HepG2 (cell line): ENCODE results near the gene RAP1A. TPM values are rescaled to one million over a fixed set of nuclear protein-coding genes. Genes with fewer than 3 reads are reported as not detected.

Source experiments
- ATAC-seq: fragments of 200-7000 bp; cut with Tn5 transposase; 3 replicates; pipeline ENCODE4 v1.9.1; 2020; ENCODE audit warnings: mild to moderate bottlenecking, moderate library complexity
- BruUV-seq: library from RNA; stranded (reverse); fragments of 400-500 nt; replicated peaks from 2 replicates; lab custom pipeline; 2021; lab: Mats Ljungman, UMichigan
- CTCF ChIA-PET: fragments of 300-600 bp; formaldehyde crosslinking; extraction: SDS; loops from one replicate; lab custom pipeline; 2021; ENCODE audit warnings: low total read pairs, inconsistent platforms, low intra/inter-chr PET ratio; lab: Yijun Ruan, JAX
- POLR2A ChIA-PET: fragments of 350-600 bp; sonication (Branson Sonifier 250); formaldehyde crosslinking; loops from one replicate; lab custom pipeline; 2020; ENCODE audit warnings: antibody characterized with exemption, inconsistent platforms; lab: Yijun Ruan, JAX
- DNase-seq: peaks from one replicate; pipeline ENCODE4 v3.0.0-alpha.2; 2015; ENCODE audit warnings: low spot score
- FAIRE-seq: peaks from 3 replicates; lab custom pipeline; 2011; peaks lifted over from hg19 to GRCh38; lab: Jason Lieb, UNC
- H2AFZ ChIP-seq: one replicate; pipeline ENCODE4 v1.6.1; 2011; ENCODE audit warnings: low read length, inconsistent platforms
- H3K27ac ChIP-seq: fragments of 300-600 bp; 3 replicates; pipeline ENCODE4 v1.8.0; 2011; ENCODE audit warnings: mixed run types, mild to moderate bottlenecking, mixed read lengths, low read length, inconsistent platforms; ENCODE audit not compliant: insufficient read depth; ENCODE audit errors: extremely low read length
- H3K27me3 ChIP-seq, 2 experiments: fragments of 200-600 bp in 1 of 2; 2 replicates in 1 of 2; 3 replicates in 1 of 2; pipeline versions ENCODE4 v1.6.0 to v1.8.0; 2011; ENCODE audit warnings: low read length in 2 of 2, mild to moderate bottlenecking in 2 of 2, moderate library complexity in 2 of 2, inconsistent platforms in 1 of 2; ENCODE audit not compliant: insufficient read depth in 2 of 2, control insufficient read depth in 1 of 2
- H3K36me3 ChIP-seq, 2 experiments: fragments of 200-600 bp in 1 of 2; replicated peaks in 1 of 2; 2 replicates in 1 of 2; 3 replicates in 1 of 2; pipeline versions ENCODE4 v1.5.1 to v1.8.0; 2011; ENCODE audit warnings: low read length in 2 of 2, inconsistent platforms in 1 of 2; ENCODE audit not compliant: insufficient read depth in 2 of 2, control insufficient read depth in 1 of 2
- H3K4me1 ChIP-seq: 2 replicates; pipeline ENCODE4 v1.5.1; 2012; ENCODE audit warnings: low read length, inconsistent platforms; ENCODE audit not compliant: insufficient read depth
- H3K4me2 ChIP-seq: 2 replicates; pipeline ENCODE4 v1.6.0; 2011; ENCODE audit warnings: low read depth, low read length, inconsistent platforms
- H3K4me3 ChIP-seq, 3 experiments: fragments of 200-600 bp in 1 of 3; sonication (generic), shearing (Covaris generic) in 1 of 3; replicated peaks in 1 of 3; 2 replicates each; pipeline ENCODE4 v1.5.1; 2011 to 2016; ENCODE audit warnings: low read length in 3 of 3, inconsistent platforms in 2 of 3, low read depth in 2 of 3, mild to moderate bottlenecking in 2 of 3, control low read depth in 1 of 3, mixed read lengths in 1 of 3; ENCODE audit not compliant: insufficient read depth in 1 of 3
- H3K79me2 ChIP-seq: one replicate; pipeline ENCODE4 v1.6.1; 2011; ENCODE audit warnings: low read length, inconsistent platforms; ENCODE audit not compliant: insufficient read depth
- H3K9ac ChIP-seq: 2 replicates; pipeline ENCODE4 v1.6.0; 2011; ENCODE audit warnings: mild to moderate bottlenecking, low read depth, low read length, inconsistent platforms; ENCODE audit not compliant: insufficient read depth
- H3K9me3 ChIP-seq: 2 replicates; pipeline ENCODE4 v1.5.1; 2012; ENCODE audit warnings: mild to moderate bottlenecking, low read length
- H4K20me1 ChIP-seq: 2 replicates; pipeline ENCODE4 v1.6.0; 2011; ENCODE audit warnings: inconsistent platforms, mild to moderate bottlenecking, low read length, moderate library complexity; ENCODE audit not compliant: insufficient read depth
- LCORL ChIP-seq, 2 experiments: fragments of 450-650 bp in 1 of 2; sonication (generic) in 1 of 2; formaldehyde crosslinking in 1 of 2; IDR thresholded peaks; 2 replicates each; pipeline versions ENCODE4 v1.5.0 to v1.6.1; 2017 to 2020; ENCODE audit warnings: antibody characterized with exemption in 1 of 2, missing genetic modification reagents in 1 of 2
- PRDM15 ChIP-seq: sonication (generic); formaldehyde crosslinking; IDR thresholded peaks from 2 replicates; pipeline ENCODE4 v1.4.0; 2020; ENCODE audit warnings: missing genetic modification reagents
- ZNF496 ChIP-seq: sonication (generic); formaldehyde crosslinking; IDR thresholded peaks from 2 replicates; pipeline ENCODE4 v1.8.1; 2023; ENCODE audit warnings: mild to moderate bottlenecking, moderate library complexity, missing genetic modification reagents; ENCODE audit not compliant: insufficient replicate concordance
- ZNF780A ChIP-seq: sonication (generic); formaldehyde crosslinking; IDR thresholded peaks from 2 replicates; pipeline ENCODE4 v1.8.0; 2022; ENCODE audit warnings: mild to moderate bottlenecking, missing genetic modification reagents, moderate library complexity
- WGBS: methylation state at CpG from one replicate; pipeline ENCODE4 v1.1.6; 2017; ENCODE audit warnings: low lambda C conversion rate; 5-methylcytosine and 5-hydroxymethylcytosine counted together
- in situ Hi-C: cut with HindIII; loops from 2 replicates; pipeline ENCODE4 v1.10.0; 2017; ENCODE audit warnings: low pct_unique_long_range_greater_than_20kb; ENCODE audit not compliant: extremely low pct_ligation_motif_present
- intact Hi-C: fragments of 100-400 bp; cut with micrococcal nuclease; formaldehyde crosslinking; loops from one replicate; pipeline ENCODE4 v1.10.0; 2022; ENCODE audit not compliant: unreplicated experiment
- polyA plus RNA-seq, 8 experiments: library from polyadenylated mRNA; depleted of rRNA in 3 of 8; stranded (reverse) in 7 of 8; unstranded in 1 of 8; fragments of >200 nt; fragmentation: Illumina TruSeq in 4 of 8; extraction: Trizol in 4 of 8; gene quantifications; 2 replicates each; pipeline versions ENCODE4 v1.2.1 to v1.2.3, GENCODE V29; 2011 to 2016; ENCODE audit warnings: low read depth in 4 of 8, missing spikeins in 1 of 8, mixed read lengths in 1 of 8; ENCODE audit not compliant: insufficient read depth in 1 of 8
- total RNA-seq, 5 experiments: library from RNA; depleted of rRNA; stranded (reverse); fragments of >200 nt; fragmentation: Illumina TruSeq; extraction: Trizol; gene quantifications; 2 replicates each; pipeline ENCODE4 v1.2.3, GENCODE V29; 2016; ENCODE audit warnings: low read depth in 1 of 5

RAP1A gene
- total and polyA plus RNA-seq, 2 of the 13 experiments (the other 11 are each of a cell fraction or from before 2014, with no cell fraction given): 19.0 to 20.7 TPM

DNA sequence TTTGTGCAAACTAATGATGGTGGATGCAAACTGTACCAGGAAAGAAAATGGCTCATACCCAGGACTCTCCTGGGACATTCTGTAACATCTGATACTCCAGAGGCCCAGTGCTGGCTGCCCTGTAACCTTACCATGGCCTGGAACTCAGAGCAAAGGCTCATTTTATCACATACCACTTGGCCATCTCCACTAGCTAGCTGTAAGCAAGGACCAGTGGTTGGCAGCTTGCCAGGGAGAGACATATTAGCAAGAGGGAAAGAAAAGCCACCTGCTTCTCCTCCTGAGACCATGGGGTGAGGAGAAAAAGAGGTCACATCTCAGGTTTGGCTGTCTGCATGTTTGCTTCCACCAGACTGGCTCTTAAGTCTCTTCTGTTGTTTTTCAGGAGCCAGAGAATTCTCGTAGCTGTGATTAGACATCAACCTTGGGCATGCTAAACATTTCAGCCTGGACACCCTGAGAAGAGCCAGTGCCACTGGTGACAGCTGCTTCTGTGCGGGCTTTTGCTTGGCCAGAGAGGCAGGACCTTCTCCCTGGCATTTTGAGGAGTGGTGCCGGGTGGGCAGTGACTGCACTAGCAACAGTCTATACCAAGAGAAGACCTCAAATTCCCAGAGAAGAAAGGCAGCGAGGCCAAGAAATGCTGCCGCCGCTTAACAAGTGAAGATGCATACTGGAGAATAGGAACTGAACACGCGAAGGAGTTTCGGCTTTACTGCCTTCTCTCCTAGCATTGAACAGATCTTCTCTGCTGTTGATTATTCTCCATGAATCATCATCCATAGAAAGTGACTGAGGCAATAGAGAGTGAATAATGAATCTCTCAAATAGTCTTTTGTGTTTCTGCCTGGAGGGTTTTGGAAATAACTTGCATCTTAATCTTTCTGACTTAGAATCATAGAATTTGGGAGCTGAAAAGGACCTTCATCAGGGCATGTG, 126.4 kb downstream of the RAP1A start:
- H3K27ac ChIP-seq: no peak overlapping the region
- ChIA-PET POLR2A (no interaction called here), CTCF (interaction anchor here (2.0 to 3.2 kb wide), 3 partner anchors 31 to 264 kb away, joined by 7 to 65 read pairs (median 19); no protein-coding TSS in a partner anchor)
- WGBS: 80% methylated on average over 7 of the region's 9 CpGs
- in situ Hi-C loops: no loop called here
- H3K79me2 ChIP-seq: no peaks in the 10 kb centered on the region
- no peak overlapping the region for H3K4me3 ChIP-seq
- intact Hi-C loops: no loop called here
- FAIRE-seq (no peak), DNase-seq (no peak), ATAC-seq (no peak)
- no peak overlapping the region for H3K9ac ChIP-seq
- H4K20me1 ChIP-seq: no peaks in the 10 kb centered on the region; the same call in 1 of the 2 replicates
- no peaks in the 10 kb centered on the region for H3K9me3 ChIP-seq
- H3K36me3 ChIP-seq: no peaks in the 10 kb centered on the region
- no peak for TF ChIP-seq ZNF780A (CRISPR knock-in tag)
- peak; percentile 40; the same call in 1 of the 2 replicates for TF ChIP-seq LCORL (IDR thresholded peaks at IDR 0.05)
- no peak for TF ChIP-seq LCORL (CRISPR knock-in tag; IDR thresholded peaks at IDR 0.05)
- no peak overlapping the region for H3K4me2 ChIP-seq
- BruUV-seq: no TSS peak
- peaks cover 34% of the 10 kb centered on the region for H3K4me1 ChIP-seq
- no peak overlapping the region for H2AFZ ChIP-seq
- peaks cover 0 to 5% of the 10 kb centered on the region in 2 experiments; a peak in 1 of 5 replicates for H3K27me3 ChIP-seq

DNA sequence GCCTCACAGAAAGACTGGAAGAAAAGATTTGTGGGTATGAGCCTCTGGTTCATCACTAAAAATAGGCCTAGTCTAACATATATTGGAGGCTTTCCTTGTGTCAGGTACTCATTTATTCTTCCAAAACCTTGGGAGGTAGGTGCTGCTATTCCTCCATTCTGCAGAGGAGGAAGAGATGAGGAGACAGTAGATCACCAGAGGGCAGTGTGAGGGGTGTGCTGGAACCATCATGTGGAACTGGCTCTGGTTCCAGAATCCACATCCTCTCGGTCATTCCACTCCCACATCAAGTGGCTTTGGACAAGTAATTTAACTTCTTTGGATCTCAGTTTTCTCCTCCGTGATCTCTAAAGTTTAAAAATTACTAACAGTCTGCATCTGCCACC, 127.0 kb downstream of the RAP1A start:
- H3K9ac ChIP-seq: no peak overlapping the region
- H3K4me2 ChIP-seq: no peak overlapping the region
- intact Hi-C loops (no loop called here), in situ Hi-C loops (no loop called here)
- no peaks in the 10 kb centered on the region; the same call in 1 of the 2 replicates for H4K20me1 ChIP-seq
- no peak overlapping the region for H3K27ac ChIP-seq
- no peak overlapping the region for H3K4me3 ChIP-seq
- H3K79me2 ChIP-seq: no peaks in the 10 kb centered on the region
- no peak overlapping the region for H2AFZ ChIP-seq
- no peaks in the 10 kb centered on the region for H3K27me3 ChIP-seq
- DNase-seq: no peak
- no peak for FAIRE-seq
- H3K9me3 ChIP-seq: no peaks in the 10 kb centered on the region
- WGBS: 50% methylated on average over 2 of the region's 2 CpGs
- ChIA-PET CTCF (interaction anchor here (1.4 to 3.2 kb wide), 4 partner anchors 23 to 265 kb away, joined by 6 to 65 read pairs (median 13); no protein-coding TSS in a partner anchor), POLR2A (interaction anchor here (0.8 to 1.2 kb wide), 3 partner anchors 8 to 238 kb away, joined by 6 read pairs; partner anchors contain the start of gene INKA2)
- no peaks in the 10 kb centered on the region for H3K36me3 ChIP-seq
- peak; percentile 54 for ATAC-seq
- H3K4me1 ChIP-seq: peaks cover 38% of the 10 kb centered on the region
- TF ChIP-seq ZNF496 (no peak), PRDM15 (CRISPR knock-in tag) (0 out of 2 replicates have a peak, but pooled peaks have one; percentile 51)
- no TSS peak for BruUV-seq
